ENCODE data around the gene KIF26B.
"Not testable (repeated sequence)": the region's sequence is repeated elsewhere in the genome, so short reads cannot be mapped to it uniquely, and the experiment has no call there.

The KIF26B gene

DNA sequence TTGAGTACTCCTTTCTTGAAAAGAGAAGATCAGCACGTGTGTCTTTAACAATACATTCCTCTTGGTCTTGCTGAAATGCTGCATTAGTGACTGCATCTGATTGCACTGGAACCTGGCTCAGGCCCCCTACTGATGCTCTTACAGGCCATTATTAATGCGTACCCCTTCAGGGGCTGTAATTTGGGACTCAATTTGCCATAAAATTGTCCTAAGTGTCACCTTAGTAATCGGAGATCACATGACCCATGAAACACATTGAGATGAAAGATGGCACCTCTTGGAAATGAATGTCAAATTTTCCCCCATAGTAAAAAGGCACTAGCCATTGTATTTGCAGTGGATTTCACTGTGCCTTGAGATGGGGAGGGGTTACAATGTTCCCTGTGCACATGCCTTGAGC lies 563.3 kb downstream of the KIF26B start:
- H3K36me3 Mint-ChIP-seq, result no peaks in the 10 kb centered on the region

GRCh38 chr1:245718951-245719350 lies 564.2 kb downstream of the KIF26B start:
- DNase-seq (ENCODE audit: low spot score in 2 of 2) (no peak), ATAC-seq (no peak)
- H3K4me1 Mint-ChIP-seq, result no peaks in the 10 kb centered on the region
- H3K4me3 Mint-ChIP-seq, result no peak overlapping the region
- H3K36me3 Mint-ChIP-seq, result no peaks in the 10 kb centered on the region
- H3K9me3 Mint-ChIP-seq, result peaks cover 2% of the 10 kb centered on the region
- no peak overlapping the region for H3K27ac Mint-ChIP-seq

More for the DNA sequence above, 563.3 kb downstream of the KIF26B start:
- no peak overlapping the region for H3K4me3 Mint-ChIP-seq
- ATAC-seq (no peak), DNase-seq (ENCODE audit: low spot score in 2 of 2) (no peak)
- peaks cover 2% of the 10 kb centered on the region for H3K9me3 Mint-ChIP-seq
- H3K27ac Mint-ChIP-seq, result no peak overlapping the region
- no peaks in the 10 kb centered on the region for H3K4me1 Mint-ChIP-seq

GRCh38 chr1:245721488-245721887 lies 566.7 kb downstream of the KIF26B start:
- H3K27ac Mint-ChIP-seq, result no peak overlapping the region
- DNase-seq (ENCODE audit: low spot score in 2 of 2) (no peak), ATAC-seq (no peak)
- H3K4me1 Mint-ChIP-seq, result no peaks in the 10 kb centered on the region
- no peaks in the 10 kb centered on the region for H3K36me3 Mint-ChIP-seq
- peaks cover 12% of the 10 kb centered on the region for H3K9me3 Mint-ChIP-seq
- no peak overlapping the region for H3K4me3 Mint-ChIP-seq

DNA sequence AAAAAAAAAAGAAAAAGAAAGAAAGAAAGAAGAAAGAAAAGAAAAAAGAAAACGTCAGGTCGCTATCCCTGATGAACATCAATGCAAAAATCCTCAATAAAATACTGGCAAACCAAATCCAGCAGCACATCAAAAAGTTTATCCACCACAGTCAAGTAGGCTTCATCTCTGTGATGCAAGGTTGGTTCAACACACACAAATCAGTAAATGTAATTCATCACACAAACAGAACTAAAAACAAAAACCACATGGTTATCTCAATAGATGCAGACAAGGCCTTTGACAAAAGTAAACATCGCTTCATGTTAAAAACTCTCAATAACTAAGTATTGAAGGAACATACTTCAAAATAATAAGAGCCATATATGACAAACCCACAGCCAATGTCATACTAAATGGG lies 573.2 kb downstream of the KIF26B start:
- not testable (repeated sequence) for H3K27ac Mint-ChIP-seq; ATAC-seq; DNase-seq (ENCODE audit: low spot score in 2 of 2); H3K36me3 Mint-ChIP-seq; H3K4me1 Mint-ChIP-seq; H3K4me3 Mint-ChIP-seq
- peaks cover 45% of the 10 kb centered on the region for H3K9me3 Mint-ChIP-seq

- Mint-ChIP-seq H3K36me3 (no peaks in the 10 kb centered on the region), H3K9me3 (peaks cover 47% of the 10 kb centered on the region), H3K4me3 (no peak overlapping the region), H3K4me1 (no peaks in the 10 kb centered on the region), H3K27ac (no peak overlapping the region)
- ATAC-seq (no peak), DNase-seq (ENCODE audit: low spot score in 2 of 2) (no peak)
Observed at GRCh38 chr1:245730801-245731200, 576.0 kb downstream of the KIF26B start.

GRCh38 chr1:245740336-245740735 lies 585.6 kb downstream of the KIF26B start:
- not testable (repeated sequence) for ATAC-seq; H3K4me1 Mint-ChIP-seq; DNase-seq (ENCODE audit: low spot score in 2 of 2)

GRCh38 chr1:245742896-245743295 lies 588.1 kb downstream of the KIF26B start:
- DNase-seq (ENCODE audit: low spot score in 2 of 2) (no peak), ATAC-seq (no peak)
- Mint-ChIP-seq H3K36me3 (no peaks in the 10 kb centered on the region), H3K4me3 (no peak overlapping the region), H3K27ac (no peak overlapping the region), H3K9me3 (peaks cover 19% of the 10 kb centered on the region), H3K4me1 (no peaks in the 10 kb centered on the region)

More at GRCh38 chr1:245740336-245740735, 585.6 kb downstream of the KIF26B start:
- not testable (repeated sequence) for H3K27ac Mint-ChIP-seq, H3K4me3 Mint-ChIP-seq, H3K36me3 Mint-ChIP-seq
- peaks cover 19% of the 10 kb centered on the region for H3K9me3 Mint-ChIP-seq

DNA sequence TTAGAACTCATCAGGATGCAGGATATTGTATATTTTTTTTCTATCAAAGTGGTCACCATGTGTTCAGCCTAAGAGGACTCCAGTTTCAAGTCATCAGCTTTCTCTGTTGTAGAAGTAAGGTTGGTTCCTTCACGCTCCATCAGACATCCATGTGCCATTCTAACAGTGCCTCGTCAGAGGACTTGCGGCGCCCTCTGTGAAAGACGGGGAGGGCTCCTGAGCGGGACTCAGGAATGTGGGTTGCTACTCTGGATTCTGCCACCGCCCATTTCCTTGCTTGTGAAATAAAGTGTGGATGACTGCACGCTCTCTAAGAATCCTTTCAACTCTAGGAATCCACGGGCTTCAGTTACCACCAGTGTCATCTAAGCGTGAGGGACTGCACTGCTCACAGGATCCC lies 593.5 kb downstream of the KIF26B start:
- H3K4me3 Mint-ChIP-seq, result no peak overlapping the region
- no peak overlapping the region for H3K27ac Mint-ChIP-seq
- H3K4me1 Mint-ChIP-seq, result no peaks in the 10 kb centered on the region
- no peak for DNase-seq (ENCODE audit: low spot score in 2 of 2)
- H3K36me3 Mint-ChIP-seq, result peaks cover 4% of the 10 kb centered on the region
- ATAC-seq, result no peak
- H3K9me3 Mint-ChIP-seq, result peaks cover 11% of the 10 kb centered on the region

- H3K4me3 Mint-ChIP-seq, result no peak overlapping the region
- no peak overlapping the region for H3K27ac Mint-ChIP-seq
- H3K4me1 Mint-ChIP-seq, result no peaks in the 10 kb centered on the region
- H3K9me3 Mint-ChIP-seq, result peaks cover 11% of the 10 kb centered on the region
- H3K36me3 Mint-ChIP-seq, result peaks cover 4% of the 10 kb centered on the region
- ATAC-seq (no peak), DNase-seq (ENCODE audit: low spot score in 2 of 2) (no peak)
Observed at GRCh38 chr1:245748646-245749045, 593.9 kb downstream of the KIF26B start.

GRCh38 chr1:245749053-245749452 lies 594.3 kb downstream of the KIF26B start:
- Mint-ChIP-seq H3K4me1 (no peaks in the 10 kb centered on the region), H3K4me3 (no peak overlapping the region), H3K36me3 (peaks cover 4% of the 10 kb centered on the region), H3K27ac (no peak overlapping the region), H3K9me3 (peaks cover 11% of the 10 kb centered on the region)
- no peak for DNase-seq (ENCODE audit: low spot score in 2 of 2)
- no peak for ATAC-seq

GRCh38 chr1:245750261-245750660 lies 595.5 kb downstream of the KIF26B start:
- no peak overlapping the region for H3K4me3 Mint-ChIP-seq
- no peaks in the 10 kb centered on the region for H3K4me1 Mint-ChIP-seq
- no peak for DNase-seq (ENCODE audit: low spot score in 2 of 2)
- peaks cover 6% of the 10 kb centered on the region for H3K9me3 Mint-ChIP-seq
- H3K36me3 Mint-ChIP-seq, result peaks cover 4% of the 10 kb centered on the region
- no peak for ATAC-seq
- H3K27ac Mint-ChIP-seq, result no peak overlapping the region

GRCh38 chr1:245751116-245751515 lies 596.3 kb downstream of the KIF26B start:
- Mint-ChIP-seq H3K9me3 (peaks cover 14% of the 10 kb centered on the region), H3K36me3 (peaks cover 4% of the 10 kb centered on the region), H3K27ac (no peak overlapping the region), H3K4me1 (no peaks in the 10 kb centered on the region), H3K4me3 (no peak overlapping the region)
- ATAC-seq (no peak), DNase-seq (ENCODE audit: low spot score in 2 of 2) (no peak)

- Mint-ChIP-seq H3K4me1 (no peaks in the 10 kb centered on the region), H3K27ac (no peak overlapping the region), H3K9me3 (peaks cover 14% of the 10 kb centered on the region), H3K36me3 (peaks cover 4% of the 10 kb centered on the region), H3K4me3 (no peak overlapping the region)
- ATAC-seq (no peak), DNase-seq (ENCODE audit: low spot score in 2 of 2) (no peak)
Observed at GRCh38 chr1:245751726-245752470, 597.1 kb downstream of the KIF26B start.

DNA sequence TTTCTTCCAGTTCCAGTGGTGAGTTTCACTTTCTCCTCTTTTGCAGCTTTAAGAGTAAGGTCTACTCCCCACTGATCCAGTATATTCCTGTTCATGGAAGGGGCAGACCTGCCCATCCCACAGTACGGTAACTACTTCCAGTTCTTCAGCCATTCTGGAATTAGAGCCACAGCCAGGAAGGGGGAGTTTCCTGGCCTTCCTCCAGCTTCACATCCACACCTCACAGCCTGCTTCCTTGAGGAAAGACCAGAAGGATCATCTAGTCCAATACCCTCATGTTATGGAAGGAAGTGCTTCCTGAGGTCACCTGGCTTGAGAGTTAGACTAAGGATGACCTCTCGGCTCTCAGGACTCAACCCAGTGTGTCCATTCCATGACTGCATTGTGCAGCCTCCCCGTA lies 597.8 kb downstream of the KIF26B start:
- no peak for ATAC-seq
- no peaks in the 10 kb centered on the region for H3K4me1 Mint-ChIP-seq
- H3K36me3 Mint-ChIP-seq, result peaks cover 4% of the 10 kb centered on the region
- no peak overlapping the region for H3K4me3 Mint-ChIP-seq
- H3K9me3 Mint-ChIP-seq, result peaks cover 14% of the 10 kb centered on the region
- no peak for DNase-seq (ENCODE audit: low spot score in 2 of 2)
- H3K27ac Mint-ChIP-seq, result no peak overlapping the region

GRCh38 chr1:245753807-245754206 lies 599.0 kb downstream of the KIF26B start:
- ATAC-seq, result no peak
- no peak overlapping the region for H3K4me3 Mint-ChIP-seq
- H3K4me1 Mint-ChIP-seq, result no peaks in the 10 kb centered on the region
- no peak overlapping the region for H3K27ac Mint-ChIP-seq
- H3K9me3 Mint-ChIP-seq, result peaks cover 22% of the 10 kb centered on the region
- no peak for DNase-seq (ENCODE audit: low spot score in 2 of 2)
- H3K36me3 Mint-ChIP-seq, result peaks cover 4% of the 10 kb centered on the region

DNA sequence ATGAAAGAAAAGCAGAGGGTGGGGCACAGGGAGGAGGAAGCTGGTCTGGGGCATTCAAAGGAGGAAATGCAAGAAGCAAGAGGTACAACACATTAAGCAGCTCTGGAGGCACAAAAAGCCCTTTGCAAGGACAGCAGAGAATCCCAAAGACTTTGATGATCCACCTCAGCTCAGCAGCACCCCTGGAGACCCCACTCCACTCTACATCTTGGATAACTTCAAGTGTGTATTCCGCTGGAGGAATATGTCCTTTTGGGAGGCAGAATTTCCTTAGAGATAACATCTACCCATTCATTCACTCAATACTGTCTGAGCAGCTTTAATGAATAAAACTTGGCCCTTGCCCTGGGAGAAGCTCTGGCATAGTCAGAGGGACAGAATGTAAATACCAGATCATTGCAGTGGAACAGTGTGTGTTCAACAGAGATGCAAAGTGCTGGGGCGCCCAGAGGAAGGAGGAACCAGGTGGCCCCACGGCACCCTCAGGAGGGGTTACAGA lies 599.7 kb downstream of the KIF26B start:
- Mint-ChIP-seq H3K9me3 (peaks cover 25% of the 10 kb centered on the region), H3K4me1 (no peaks in the 10 kb centered on the region), H3K4me3 (no peak overlapping the region), H3K27ac (no peak overlapping the region), H3K36me3 (peaks cover 1% of the 10 kb centered on the region)
- no peak for ATAC-seq
- DNase-seq (ENCODE audit: low spot score in 2 of 2), result no peak
